PC-3 (cell line): Measurements from ENCODE around the gene ADGRD1.

ENCODE experiments used
- CTCF ChIP-seq: fragments of 300-600 bp; sonication (generic); conservative IDR thresholded peaks from 2 replicates; pipeline ENCODE4 v1.5.1; 2017; ENCODE audit warnings: antibody characterized with exemption, low read depth, mild to moderate bottlenecking, low read length
- EZH2phosphoT487 ChIP-seq: fragments of 300-600 bp; sonication (generic); IDR thresholded peaks from 2 replicates; pipeline ENCODE4 v1.6.1; 2018; ENCODE audit warnings: mild to moderate bottlenecking, antibody characterized with exemption, low read length, borderline replicate concordance

DNA sequence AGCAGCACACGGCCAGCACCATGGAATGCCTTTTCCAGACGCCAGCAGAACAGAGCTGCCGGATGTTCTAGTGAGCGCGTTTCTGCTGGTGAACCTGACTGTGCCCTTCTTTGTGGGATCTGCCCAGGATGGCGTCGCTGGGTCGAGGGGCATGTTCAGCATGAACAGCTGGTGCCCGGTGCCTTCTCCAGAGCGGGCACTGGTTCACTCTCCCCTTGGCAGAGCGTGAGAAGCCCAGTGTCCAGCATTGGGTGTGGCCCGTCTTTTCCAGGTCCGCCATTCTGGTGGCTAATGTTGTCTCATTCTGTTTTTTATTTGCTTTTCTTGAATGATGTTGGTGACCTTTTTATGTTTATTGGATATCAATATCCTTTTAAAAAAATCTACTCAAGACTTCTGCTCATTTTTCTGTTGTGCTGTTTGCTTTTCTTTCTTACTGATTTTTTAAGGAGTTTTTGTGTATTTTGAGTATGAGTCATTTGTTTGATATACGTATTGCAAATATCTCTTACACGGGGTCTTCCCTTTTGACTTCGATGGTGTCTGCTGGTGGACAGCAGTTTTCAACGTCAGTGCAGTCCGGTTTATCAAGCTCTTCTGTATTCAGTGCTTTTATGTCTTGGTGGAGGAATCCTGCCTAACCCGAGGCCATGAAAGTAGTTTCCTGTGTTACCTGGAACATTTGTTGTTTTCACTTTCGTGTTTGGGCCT is 74.3 kb downstream of the ADGRD1 start:
- TF ChIP-seq EZH2phosphoT487 (no peak), CTCF (no peak)
